Smooth muscle cell (in vitro differentiated cells): ENCODE measurements around the gene PTOV1. TPM values are rescaled to one million over a fixed set of nuclear protein-coding genes. Genes with fewer than 3 reads are reported as not detected.
A peak's percentile ranks its signal among the peaks of the same experiment; 100 is the strongest.

ENCODE experiments used
- DNase-seq: peaks from one replicate; lab custom pipeline; 2025; ENCODE audit not compliant: unreplicated experiment; lab: John Stamatoyannopoulos, UW
- H2AFZ ChIP-seq: fragments of 200-600 bp; sonication (generic); 2 replicates; pipeline ENCODE4 v1.6.0; 2016; ENCODE audit warnings: antibody characterized with exemption, low read depth, mild to moderate bottlenecking
- H3F3A ChIP-seq: fragments of 200-600 bp; sonication (generic); 2 replicates; pipeline ENCODE4 v1.6.0; 2017; ENCODE audit warnings: antibody characterized with exemption, low read depth
- H3K27ac ChIP-seq: fragments of 200-600 bp; sonication (generic); 2 replicates; pipeline ENCODE4 v1.5.1; 2016; ENCODE audit warnings: low read depth, mild to moderate bottlenecking
- H3K27me3 ChIP-seq: fragments of 200-600 bp; sonication (generic); 2 replicates; pipeline ENCODE4 v1.6.1; 2016; ENCODE audit warnings: low read depth, mild to moderate bottlenecking
- H3K36me3 ChIP-seq: fragments of 200-600 bp; sonication (generic); 2 replicates; pipeline ENCODE4 v1.5.1; 2016; ENCODE audit warnings: low read depth
- H3K4me1 ChIP-seq: fragments of 200-600 bp; sonication (generic); 2 replicates; pipeline ENCODE4 v1.5.1; 2016; ENCODE audit warnings: low read depth
- H3K4me2 ChIP-seq: fragments of 200-600 bp; sonication (generic); 2 replicates; pipeline ENCODE4 v1.6.0; 2016; ENCODE audit warnings: mild to moderate bottlenecking
- H3K4me3 ChIP-seq: fragments of 200-600 bp; sonication (generic); 2 replicates; pipeline ENCODE4 v1.5.1; 2016; ENCODE audit warnings: mild to moderate bottlenecking
- H3K79me2 ChIP-seq: fragments of 200-600 bp; sonication (generic); 2 replicates; pipeline ENCODE4 v1.6.0; 2016; ENCODE audit warnings: low read depth, mild to moderate bottlenecking
- H3K9ac ChIP-seq: fragments of 200-600 bp; sonication (generic); 2 replicates; pipeline ENCODE4 v1.6.0; 2016; ENCODE audit warnings: low read depth
- H3K9me3 ChIP-seq: fragments of 200-600 bp; sonication (generic); replicated peaks from 2 replicates; pipeline ENCODE4 v1.5.1; 2016; ENCODE audit warnings: low read depth
- H4K20me1 ChIP-seq: fragments of 200-600 bp; sonication (generic); 2 replicates; pipeline ENCODE4 v1.6.0; 2016; ENCODE audit warnings: low read depth
- WGBS: methylation state at CpG from one replicate; pipeline ENCODE4 v1.1.7; 2016; ENCODE audit warnings: low lambda C conversion rate; 5-methylcytosine and 5-hydroxymethylcytosine counted together
- polyA plus RNA-seq: library from polyadenylated mRNA; unstranded; fragments of >200 nt; fragmentation: Nextera tagmentation; extraction: Ambion mirVana; gene quantifications from 2 replicates; pipeline ENCODE4 v1.2.1, GENCODE V29; 2016
- total RNA-seq: library from RNA; depleted of rRNA; stranded (reverse); fragments of >200 nt; gene quantifications from 2 replicates; pipeline ENCODE4 v1.2.3, GENCODE V29; 2014
- TF ChIP-seq, protein P1 (sequence below): fragments of 200-600 bp; sonication (generic); IDR thresholded peaks from 2 replicates; pipeline ENCODE4 v1.5.1; 2017; ENCODE audit warnings: borderline replicate concordance, mild to moderate bottlenecking, antibody characterized with exemption; ENCODE audit not compliant: insufficient read depth, poor library complexity, severe bottlenecking

Gene PTOV1
- total and polyA plus RNA-seq, 2 experiments from 2014 or later: 81.0 to 256 TPM

DNA sequence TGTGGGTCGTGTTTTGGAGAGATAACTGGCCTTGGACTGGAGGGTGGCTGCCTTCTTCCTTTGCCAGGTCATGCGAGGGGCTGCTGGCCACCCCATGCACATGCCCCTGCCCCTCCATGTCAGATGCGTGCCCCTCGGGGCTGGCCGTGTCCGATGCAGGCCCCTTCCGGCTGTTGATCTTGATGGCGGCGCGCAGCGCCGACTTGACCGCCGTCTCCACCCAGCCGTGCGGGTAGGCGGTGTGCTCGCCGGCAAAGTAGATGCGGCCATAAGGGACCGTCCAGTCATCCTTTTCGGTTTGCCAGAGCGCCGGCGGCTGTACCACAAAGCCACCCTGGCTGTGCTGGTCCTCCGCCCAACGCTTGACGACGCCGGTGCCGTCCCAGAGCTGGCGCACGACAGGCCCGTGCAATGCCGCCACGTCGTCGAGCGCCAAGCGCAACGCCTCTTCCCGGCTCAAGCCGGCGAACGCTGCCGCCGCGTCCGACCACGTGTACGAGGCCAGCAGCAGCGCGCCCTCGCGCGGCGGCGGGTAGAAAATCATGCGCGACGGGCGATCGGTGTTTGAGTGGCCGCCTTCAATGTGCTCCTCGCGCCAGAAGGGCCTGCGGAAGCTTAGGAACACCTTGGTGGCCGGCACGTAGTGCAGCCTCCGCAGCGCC, 38.9 kb downstream of the PTOV1 start:
- H3K4me1 ChIP-seq: no peaks in the 10 kb centered on the region
- TF ChIP-seq, protein P1, sequence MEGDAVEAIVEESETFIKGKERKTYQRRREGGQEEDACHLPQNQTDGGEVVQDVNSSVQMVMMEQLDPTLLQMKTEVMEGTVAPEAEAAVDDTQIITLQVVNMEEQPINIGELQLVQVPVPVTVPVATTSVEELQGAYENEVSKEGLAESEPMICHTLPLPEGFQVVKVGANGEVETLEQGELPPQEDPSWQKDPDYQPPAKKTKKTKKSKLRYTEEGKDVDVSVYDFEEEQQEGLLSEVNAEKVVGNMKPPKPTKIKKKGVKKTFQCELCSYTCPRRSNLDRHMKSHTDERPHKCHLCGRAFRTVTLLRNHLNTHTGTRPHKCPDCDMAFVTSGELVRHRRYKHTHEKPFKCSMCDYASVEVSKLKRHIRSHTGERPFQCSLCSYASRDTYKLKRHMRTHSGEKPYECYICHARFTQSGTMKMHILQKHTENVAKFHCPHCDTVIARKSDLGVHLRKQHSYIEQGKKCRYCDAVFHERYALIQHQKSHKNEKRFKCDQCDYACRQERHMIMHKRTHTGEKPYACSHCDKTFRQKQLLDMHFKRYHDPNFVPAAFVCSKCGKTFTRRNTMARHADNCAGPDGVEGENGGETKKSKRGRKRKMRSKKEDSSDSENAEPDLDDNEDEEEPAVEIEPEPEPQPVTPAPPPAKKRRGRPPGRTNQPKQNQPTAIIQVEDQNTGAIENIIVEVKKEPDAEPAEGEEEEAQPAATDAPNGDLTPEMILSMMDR: peak; percentile 64
- WGBS: 44% methylated on average over 68 of the region's 71 CpGs
- peak overlapping the region; percentile 77 for H3K4me2 ChIP-seq
- H3K79me2 ChIP-seq: no peaks in the 10 kb centered on the region
- no peaks in the 10 kb centered on the region for H3K9me3 ChIP-seq
- peak overlapping the region; percentile 39 for H3K4me3 ChIP-seq
- no peak overlapping the region for H3K9ac ChIP-seq
- H3K36me3 ChIP-seq: no peaks in the 10 kb centered on the region
- H3K27me3 ChIP-seq: no peaks in the 10 kb centered on the region
- DNase-seq: peak; percentile 21
- H3K27ac ChIP-seq: no peak overlapping the region
- H4K20me1 ChIP-seq: no peaks in the 10 kb centered on the region
- H2AFZ ChIP-seq: no peak overlapping the region
- H3F3A ChIP-seq: no peaks in the 10 kb centered on the region

DNA sequence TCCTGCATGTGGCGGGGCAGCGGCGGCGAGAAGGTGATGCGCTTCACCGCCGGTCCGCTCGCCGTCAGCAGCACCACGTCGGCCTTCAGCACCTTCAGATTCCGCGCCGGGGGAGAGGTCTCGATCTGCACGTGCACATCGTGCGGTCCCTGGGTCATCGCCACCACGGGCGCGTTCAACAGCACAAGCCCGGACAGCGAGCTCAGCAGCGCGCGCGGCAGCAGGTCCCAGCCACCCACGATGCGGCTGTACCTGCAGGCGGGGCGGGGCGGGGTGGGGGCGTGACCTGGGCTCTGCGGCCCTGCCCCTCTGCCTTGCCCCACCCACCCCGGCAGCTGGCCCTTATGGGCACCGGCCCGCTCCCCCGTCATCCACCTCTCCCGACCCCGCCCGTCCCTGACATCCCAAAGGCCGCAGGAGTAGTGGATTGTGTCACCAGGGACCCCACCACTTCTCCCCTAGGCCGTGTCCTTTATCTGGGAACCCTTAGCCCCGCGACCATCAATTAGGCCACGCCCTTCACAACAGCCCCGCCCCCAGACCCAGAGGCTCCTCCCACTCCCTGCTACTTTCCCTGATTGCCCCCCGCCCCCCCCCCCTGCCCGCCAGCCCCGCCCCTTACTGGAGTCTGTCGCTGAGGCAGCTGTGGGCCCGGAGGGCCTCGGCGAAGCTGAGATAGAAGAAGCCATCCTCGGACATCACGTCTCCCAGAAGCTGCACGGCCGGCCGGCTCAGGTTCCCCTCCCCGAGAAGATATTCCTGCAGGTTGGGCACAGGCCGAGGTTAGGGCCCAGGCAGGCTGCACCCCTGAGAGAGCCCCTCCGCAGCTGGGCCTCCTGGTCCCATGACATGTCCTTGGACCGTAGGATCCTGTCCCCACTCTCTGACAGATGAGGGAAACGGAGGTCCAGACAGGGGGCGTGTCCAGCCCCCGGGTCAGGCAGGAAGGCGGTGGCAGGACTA, 39.7 kb downstream of the PTOV1 start:
- Histone ChIP-seq H3K4me3 (peak overlapping the region; percentile 39), H3K27ac (no peak overlapping the region), H3K4me1 (no peaks in the 10 kb centered on the region), H3K27me3 (no peaks in the 10 kb centered on the region), H3K36me3 (no peaks in the 10 kb centered on the region), H3K9ac (no peak overlapping the region), H3K4me2 (peak overlapping the region; percentile 77), H3K9me3 (no peaks in the 10 kb centered on the region), H3F3A (no peaks in the 10 kb centered on the region), H3K79me2 (no peaks in the 10 kb centered on the region), H2AFZ (no peak overlapping the region), H4K20me1 (no peaks in the 10 kb centered on the region)
- peak; percentile 7 for DNase-seq
- TF ChIP-seq, protein P1: no peak
- WGBS: 18% methylated on average over 52 of the region's 69 CpGs

DNA sequence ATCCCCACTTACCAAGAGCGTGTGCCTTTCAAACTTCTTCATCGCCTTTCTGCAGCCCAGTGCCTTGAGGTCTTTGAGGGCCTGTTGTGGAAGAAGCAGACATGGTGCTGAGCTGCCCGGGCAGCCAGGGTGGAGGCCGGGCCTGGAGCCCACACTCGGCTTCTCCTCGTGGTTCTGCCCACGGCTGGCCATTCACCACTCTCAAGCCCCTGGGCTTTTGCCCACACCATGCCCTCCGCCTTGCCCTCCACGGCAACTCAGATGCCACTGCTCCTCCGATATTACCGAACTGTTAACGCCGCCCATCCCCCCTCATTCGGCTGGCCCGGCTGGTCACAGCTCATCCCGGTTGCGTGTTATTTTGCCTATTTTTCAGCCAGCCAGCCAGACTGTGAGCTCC, 40.4 kb downstream of the PTOV1 start:
- no peak overlapping the region for H3K4me3 ChIP-seq
- no peaks in the 10 kb centered on the region for H3K36me3 ChIP-seq
- no peak overlapping the region for H3K9ac ChIP-seq
- H3K4me1 ChIP-seq: no peaks in the 10 kb centered on the region
- H4K20me1 ChIP-seq: no peaks in the 10 kb centered on the region
- no peaks in the 10 kb centered on the region for H3K79me2 ChIP-seq
- no peaks in the 10 kb centered on the region for H3K27me3 ChIP-seq
- DNase-seq: no peak
- TF ChIP-seq, protein P1: no peak
- WGBS: 92% methylated on average over 17 of the region's 17 CpGs
- H3K4me2 ChIP-seq: no peak overlapping the region
- H3F3A ChIP-seq: no peaks in the 10 kb centered on the region
- H3K27ac ChIP-seq: no peak overlapping the region
- no peaks in the 10 kb centered on the region for H3K9me3 ChIP-seq
- no peak overlapping the region for H2AFZ ChIP-seq
